ENCODE results near the gene RPP21. TPM values are rescaled to one million over a fixed set of nuclear protein-coding genes. Genes with fewer than 3 reads are reported as not detected.
A peak's percentile ranks its signal among the peaks of the same experiment; 100 is the strongest.

The RPP21 gene
- total and polyA plus RNA-seq, 10 of the 15 experiments (the other 5 are each of a cell fraction or from before 2014, with no cell fraction given) = 14.3 to 94.6 (median 42.1) TPM

DNA sequence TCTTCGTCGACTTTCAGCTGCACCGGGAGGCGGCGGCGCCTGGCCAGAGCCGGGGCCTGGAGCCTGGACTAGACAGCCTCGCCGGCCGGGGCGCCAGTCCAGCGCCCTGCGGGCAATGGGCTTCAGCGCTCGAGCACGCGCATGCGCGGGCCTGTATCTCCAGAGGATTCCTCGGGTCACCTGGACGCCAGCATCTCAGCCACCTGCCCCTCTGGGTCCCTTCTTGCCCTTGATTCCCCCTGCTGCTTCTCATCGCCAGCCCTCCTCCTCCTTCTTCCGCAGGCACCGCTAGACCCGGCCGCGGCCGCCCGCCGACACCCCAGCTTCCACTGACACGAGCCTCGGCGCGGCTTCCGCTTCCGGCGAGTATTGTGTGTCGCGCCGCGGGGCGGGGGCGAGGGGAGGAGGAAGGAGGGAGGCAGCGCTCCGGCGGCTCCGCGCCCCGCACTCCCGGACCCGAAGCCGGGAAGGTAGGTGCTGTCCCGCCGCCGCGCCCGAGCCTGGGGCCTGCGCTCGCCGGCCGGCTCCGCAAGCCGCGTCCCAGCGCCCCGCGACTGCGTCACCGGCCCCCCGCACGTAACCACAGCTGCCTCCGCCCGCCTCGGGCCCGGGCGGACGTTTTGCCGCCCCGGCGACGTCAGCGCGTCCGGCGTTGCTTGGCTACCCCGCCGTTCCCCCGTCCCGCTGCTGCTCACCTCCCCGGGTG, 18.3 kb upstream of the RPP21 start, which contains the start of gene TRIM39 (continued):
- no peak for TF ChIP-seq MEF2B (IDR thresholded peaks at IDR 0.05; ENCODE audit: partially characterized antibody, poor library complexity, severe bottlenecking)
- no peak for TF ChIP-seq JUNB (IDR thresholded peaks at IDR 0.05)
- 0 out of 6 replicates have a peak, but pooled peaks of 1 of the 3 experiments have one; percentile 5 for TF ChIP-seq CTCF (IDR thresholded peaks at IDR 0.05 in 2 of 3, conservative IDR thresholded peaks at IDR 0.05 in 1 of 3; ENCODE audit: control insufficient read depth in 2 of 3, extremely low read depth in 1 of 3, insufficient read depth in 1 of 3, low read depth in 3 of 3, low read length in 3 of 3)
- no peak for TF ChIP-seq PRDM15 (CRISPR knock-in tag; IDR thresholded peaks at IDR 0.05)
- TF ChIP-seq PKNOX1 (IDR thresholded peaks at IDR 0.05) = no peak
- no peak for TF ChIP-seq MYB (IDR thresholded peaks at IDR 0.05; ENCODE audit: borderline replicate concordance, low read depth, low read length)
